K562 (cell line): ENCODE measurements around the gene DMGDH. TPM values are rescaled to one million over a fixed set of nuclear protein-coding genes. Genes with fewer than 3 reads are reported as not detected.

Experiments used
- ATAC-seq: fragments of 200-7000 bp; cut with Tn5 transposase; 3 replicates; pipeline ENCODE4 v1.9.1; 2020; ENCODE audit warnings: moderate library complexity
- BruUV-seq: library from RNA; stranded (reverse); fragments of 400-500 nt; replicated peaks from 2 replicates; lab custom pipeline; 2021; lab: Mats Ljungman, UMichigan
- CTCF ChIA-PET: fragments of 300-600 bp; formaldehyde crosslinking; extraction: SDS; loops from one replicate; lab custom pipeline; 2021; ENCODE audit warnings: low intra/inter-chr PET ratio; lab: Yijun Ruan, JAX
- POLR2A ChIA-PET: fragments of 300-600, 350-650 bp; sonication (Branson Sonifier 250); formaldehyde crosslinking; extraction: SDS; loops from one replicate; lab custom pipeline; 2021; ENCODE audit warnings: antibody characterized with exemption, inconsistent platforms; lab: Yijun Ruan, JAX
- DNase-seq, 4 experiments: peaks; one replicate each; pipeline versions ENCODE4 v3.0.0 to v3.0.0-alpha.2; 2011 to 2018; ENCODE audit warnings: low spot score in 3 of 4, mixed read lengths in 3 of 4; ENCODE audit errors: extremely low read depth in 1 of 4
- FAIRE-seq: peaks from 2 replicates; lab custom pipeline; 2011; peaks lifted over from hg19 to GRCh38; lab: Jason Lieb, UNC
- H2AFZ ChIP-seq: 2 replicates; pipeline ENCODE4 v1.6.0; 2011; ENCODE audit warnings: low read depth, low read length, control low read depth, inconsistent platforms
- H3K27ac ChIP-seq: fragments of 200-600 bp; 3 replicates; pipeline ENCODE4 v1.8.0; 2011; ENCODE audit warnings: low read depth, mild to moderate bottlenecking, control low read depth, inconsistent platforms, low read length, moderate library complexity, mixed read lengths; ENCODE audit errors: extremely low read depth
- H3K27me3 ChIP-seq, 2 experiments: fragments of 300-600 bp in 1 of 2; 2 replicates in 1 of 2; 3 replicates in 1 of 2; pipeline versions ENCODE4 v1.6.0 to v1.8.0; 2011; ENCODE audit warnings: inconsistent platforms in 2 of 2, low read length in 2 of 2, mild to moderate bottlenecking in 1 of 2, mixed read lengths in 1 of 2, moderate library complexity in 1 of 2; ENCODE audit not compliant: control insufficient read depth in 2 of 2, insufficient read depth in 2 of 2
- H3K36me3 ChIP-seq: fragments of 300-600 bp; 3 replicates; pipeline ENCODE4 v1.8.0; 2011; ENCODE audit warnings: mild to moderate bottlenecking, low read length, inconsistent platforms; ENCODE audit not compliant: control insufficient read depth, insufficient read depth
- H3K4me1 ChIP-seq, 2 experiments: fragments of 200-600 bp in 1 of 2; replicated peaks in 1 of 2; 2 replicates in 1 of 2; 3 replicates in 1 of 2; pipeline versions ENCODE4 v1.5.1 to v1.8.0; 2011; ENCODE audit warnings: inconsistent platforms in 2 of 2, low read length in 2 of 2, mild to moderate bottlenecking in 1 of 2, mixed read lengths in 1 of 2, moderate library complexity in 1 of 2; ENCODE audit not compliant: control insufficient read depth in 2 of 2, insufficient read depth in 2 of 2
- H3K4me2 ChIP-seq: 2 replicates; pipeline ENCODE4 v1.6.1; 2011; ENCODE audit warnings: low read length, control low read depth, inconsistent platforms, mixed read lengths; ENCODE audit not compliant: insufficient read depth
- H3K4me3 ChIP-seq: fragments of 200-600 bp; sonication (generic), shearing (Covaris generic); 2 replicates; pipeline ENCODE4 v1.5.1; 2016; ENCODE audit warnings: control low read depth, inconsistent platforms
- H3K79me2 ChIP-seq: fragments of 200-600 bp; 3 replicates; pipeline ENCODE4 v1.8.0; 2011; ENCODE audit warnings: low read length, inconsistent platforms; ENCODE audit not compliant: control insufficient read depth, insufficient read depth
- H3K9ac ChIP-seq, 2 experiments: 2 replicates each; pipeline versions ENCODE4 v1.6.0 to v1.6.1; 2011; ENCODE audit warnings: low read depth in 2 of 2, low read length in 2 of 2, control low read depth in 1 of 2, inconsistent platforms in 1 of 2, mild to moderate bottlenecking in 1 of 2, mixed read lengths in 1 of 2; ENCODE audit not compliant: insufficient read depth in 1 of 2
- H3K9me1 ChIP-seq: one replicate; pipeline ENCODE4 v1.6.0; 2011; ENCODE audit warnings: inconsistent platforms, mild to moderate bottlenecking, low read length, moderate library complexity; ENCODE audit not compliant: control insufficient read depth, insufficient read depth
- H3K9me3 ChIP-seq: replicated peaks from 2 replicates; pipeline ENCODE4 v1.5.1; 2011; ENCODE audit warnings: low read depth, low read length, inconsistent platforms; ENCODE audit not compliant: control insufficient read depth, insufficient read depth
- H4K20me1 ChIP-seq: replicated peaks from 2 replicates; pipeline ENCODE4 v1.6.1; 2011; ENCODE audit warnings: low read length, inconsistent platforms, mixed read lengths; ENCODE audit not compliant: control insufficient read depth, insufficient read depth
- ATF7 ChIP-seq: fragments of 450-650 bp; IDR thresholded peaks from 2 replicates; pipeline ENCODE4 v1.7.1; 2014; ENCODE audit warnings: mild to moderate bottlenecking, moderate library complexity
- RBM22 ChIP-seq: fragments of 200-400 bp; formaldehyde crosslinking; IDR thresholded peaks from 2 replicates; pipeline ENCODE4 v1.6.1; 2018; ENCODE audit warnings: low read length, low read depth; ENCODE audit not compliant: poor library complexity, severe bottlenecking
- RNF2 ChIP-seq: sonication (generic); IDR thresholded peaks from 2 replicates; pipeline ENCODE4 v1.6.1; 2016
- SMC3 ChIP-seq: conservative IDR thresholded peaks from 2 replicates; pipeline ENCODE4 v1.6.1; 2011; ENCODE audit warnings: low read depth, low read length, improper control_type of control experiment; ENCODE audit not compliant: insufficient read depth
- TRIM24 ChIP-seq, 2 experiments: fragments of 450-650 bp; IDR thresholded peaks; 2 replicates each; pipeline ENCODE4 v1.6.1; 2016
- ZNF778 ChIP-seq: fragments of 450-650 bp; formaldehyde crosslinking; IDR thresholded peaks from 2 replicates; pipeline ENCODE4 v1.4.0; 2020; ENCODE audit warnings: mild to moderate bottlenecking, moderate library complexity
- ZSCAN32 ChIP-seq: fragments of 450-650 bp; formaldehyde crosslinking; IDR thresholded peaks from 2 replicates; pipeline ENCODE4 v1.4.0; 2020; ENCODE audit warnings: mild to moderate bottlenecking, moderate library complexity
- WGBS: fragments of 100-300 bp; shearing (Covaris generic); methylation state at CpG from one replicate; pipeline ENCODE4 v1.1.6; 2016; ENCODE audit warnings: low coverage, mixed read lengths; ENCODE audit not compliant: insufficient coverage; ENCODE audit errors: missing lambda C conversion rate; 5-methylcytosine and 5-hydroxymethylcytosine counted together
- in situ Hi-C: fragments of 300-500 bp; cut with MboI; formaldehyde crosslinking; loops from 4 replicates; pipeline ENCODE4 v1.15.0; 2018; ENCODE audit warnings: inconsistent platforms, mixed read lengths
- intact Hi-C: fragments of 100-400 bp; cut with micrococcal nuclease; formaldehyde crosslinking; loops from 2 replicates; pipeline ENCODE4 v1.14.2; 2022
- polyA plus RNA-seq, 8 experiments: library from polyadenylated mRNA; depleted of rRNA in 4 of 8; stranded (reverse) in 5 of 8; unstranded in 3 of 8; fragments of >200 nt; fragmentation: Nextera tagmentation in 2 of 8; fragmentation: Illumina TruSeq in 1 of 8; extraction: Ambion mirVana in 2 of 8; extraction: Trizol in 1 of 8; gene quantifications; 2 replicates each; pipeline versions ENCODE4 v1.2.1 to v1.2.3, GENCODE V29; 2011 to 2014; ENCODE audit warnings: inconsistent platforms in 1 of 8, missing spikeins in 1 of 8
- total RNA-seq, 7 experiments: library from RNA; depleted of rRNA in 6 of 7; stranded (reverse); fragments of >200 nt in 6 of 7; fragmentation: Illumina TruSeq in 2 of 7; extraction: Trizol in 2 of 7; gene quantifications; 2 replicates each; pipeline versions ENCODE4 v1.2.1 to v1.2.3, GENCODE V29; 2011 to 2021; ENCODE audit warnings: low replicate concordance in 1 of 7
- TF ChIP-seq, protein P1 (sequence below), 2 experiments: fragments of 450-650 bp in 1 of 2; sonication (generic) in 1 of 2; formaldehyde crosslinking in 1 of 2; IDR thresholded peaks in 1 of 2; conservative IDR thresholded peaks in 1 of 2; 2 replicates each; pipeline versions ENCODE4 v1.6.1 to v1.8.1; 2016 to 2023; ENCODE audit warnings: mild to moderate bottlenecking in 2 of 2, moderate library complexity in 2 of 2, inconsistent platforms in 1 of 2, missing genetic modification reagents in 1 of 2

DMGDH gene
- total and polyA plus RNA-seq, 9 of the 15 experiments (the other 6 are each of a cell fraction or from before 2014, with no cell fraction given), result 0.13 to 0.58 TPM; not detected in 7

DNA sequence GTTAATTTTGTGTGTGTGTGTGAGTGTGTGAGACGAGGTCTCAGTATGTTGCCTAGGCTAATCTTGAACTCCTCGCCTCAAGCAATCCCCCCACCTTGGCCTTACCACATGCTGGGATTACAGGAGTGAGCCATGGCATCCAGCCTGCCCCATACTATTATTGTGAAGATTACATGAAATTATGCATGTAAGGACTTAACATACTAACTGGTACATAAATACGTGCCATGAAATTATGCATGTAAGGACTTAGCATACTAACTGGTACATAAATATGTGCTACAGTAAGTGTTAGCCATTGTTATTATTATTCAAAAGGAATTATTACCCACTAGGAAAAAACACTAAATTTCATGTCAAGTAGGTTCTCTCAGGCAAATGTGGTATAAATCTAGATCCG lies 16.2 kb downstream of the DMGDH start:
- DNase-seq, result no peak
- in situ Hi-C loops, result no loop called here
- H2AFZ ChIP-seq, result no peak overlapping the region
- no peak overlapping the region for H3K27ac ChIP-seq
- ChIA-PET CTCF (no interaction called here), POLR2A (no interaction called here)
- 2% methylated on average over 4 of the region's 4 CpGs for WGBS
- no peaks in the 10 kb centered on the region for H3K9me3 ChIP-seq
- intact Hi-C loops, result no loop called here
- no peak for FAIRE-seq
- no peaks in the 10 kb centered on the region for H3K36me3 ChIP-seq
- H3K4me2 ChIP-seq, result no peak overlapping the region
- H3K4me1 ChIP-seq, result no peaks in the 10 kb centered on the region
- H3K9me1 ChIP-seq, result no peaks in the 10 kb centered on the region
- H3K79me2 ChIP-seq, result no peaks in the 10 kb centered on the region
- no peak overlapping the region for H3K9ac ChIP-seq
- ATAC-seq, result no peak
- no TSS peak for BruUV-seq
- H3K4me3 ChIP-seq, result no peak overlapping the region
- H4K20me1 ChIP-seq, result no peaks in the 10 kb centered on the region
- H3K27me3 ChIP-seq, result no peaks in the 10 kb centered on the region
- TF ChIP-seq ZNF778 (CRISPR knock-in tag), result no peak
- no peak for TF ChIP-seq ZSCAN32 (CRISPR knock-in tag)
- TF ChIP-seq ATF7, result no peak
- no peak for TF ChIP-seq RBM22
- no peak for TF ChIP-seq TRIM24 (IDR thresholded peaks at IDR 0.05)
- no peak for TF ChIP-seq RNF2
- TF ChIP-seq SMC3, result no peak
- TF ChIP-seq, protein P1, sequence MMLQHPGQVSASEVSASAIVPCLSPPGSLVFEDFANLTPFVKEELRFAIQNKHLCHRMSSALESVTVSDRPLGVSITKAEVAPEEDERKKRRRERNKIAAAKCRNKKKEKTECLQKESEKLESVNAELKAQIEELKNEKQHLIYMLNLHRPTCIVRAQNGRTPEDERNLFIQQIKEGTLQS (IDR thresholded peaks at IDR 0.05), result no peak
- TF ChIP-seq, protein P1 (CRISPR knock-in tag; conservative IDR thresholded peaks at IDR 0.05), result no peak
